GM23338 (cell line): ENCODE results near the gene ST6GALNAC4. TPM values are rescaled to one million over a fixed set of nuclear protein-coding genes. Genes with fewer than 3 reads are reported as not detected.
A peak's percentile ranks its signal among the peaks of the same experiment; 100 is the strongest.

ENCODE experiments used
- ATAC-seq: fragments of 200-7000 bp; cut with Tn5 transposase; 3 replicates; pipeline ENCODE4 v1.9.1; 2020
- DNase-seq: peaks from one replicate; pipeline ENCODE4 v3.0.0-alpha.2; 2015; ENCODE audit warnings: low spot score
- H2AFZ ChIP-seq: fragments of 200-600 bp; sonication (generic); 2 replicates; pipeline ENCODE4 v1.8.0; 2016; ENCODE audit warnings: antibody characterized with exemption, mild to moderate bottlenecking, moderate library complexity
- H3F3A ChIP-seq: fragments of 200-600 bp; sonication (generic); replicated peaks from 2 replicates; pipeline ENCODE4 v1.8.0; 2017; ENCODE audit warnings: antibody characterized with exemption, mixed run types, low read depth
- H3K27ac ChIP-seq: fragments of 200-600 bp; sonication (generic); 2 replicates; pipeline ENCODE4 v1.6.1; 2016; ENCODE audit warnings: low read depth
- H3K27me3 ChIP-seq: fragments of 200-600 bp; sonication (generic); 2 replicates; pipeline ENCODE4 v1.8.0; 2016; ENCODE audit warnings: mild to moderate bottlenecking, mixed run types, moderate library complexity; ENCODE audit not compliant: insufficient read depth
- H3K36me3 ChIP-seq: fragments of 200-600 bp; sonication (generic); 2 replicates; pipeline ENCODE4 v1.8.0; 2016; ENCODE audit warnings: mild to moderate bottlenecking; ENCODE audit not compliant: insufficient read depth
- H3K4me1 ChIP-seq: fragments of 200-600 bp; sonication (generic); 2 replicates; pipeline ENCODE4 v1.8.0; 2016; ENCODE audit warnings: mild to moderate bottlenecking, moderate library complexity; ENCODE audit not compliant: insufficient read depth
- H3K4me2 ChIP-seq: fragments of 200-600 bp; sonication (generic); 2 replicates; pipeline ENCODE4 v1.7.1; 2017; ENCODE audit warnings: mixed run types
- H3K4me3 ChIP-seq: fragments of 200-600 bp; sonication (generic); 2 replicates; pipeline ENCODE4 v1.6.1; 2016; ENCODE audit warnings: mixed run types
- H3K79me2 ChIP-seq: fragments of 200-600 bp; sonication (generic); replicated peaks from 2 replicates; pipeline ENCODE4 v1.8.0; 2017; ENCODE audit warnings: mild to moderate bottlenecking; ENCODE audit not compliant: insufficient read depth
- H3K9me2 ChIP-seq: fragments of 200-600 bp; sonication (generic); 2 replicates; pipeline ENCODE4 v1.8.0; 2017; ENCODE audit not compliant: insufficient read depth
- H4K20me1 ChIP-seq: fragments of 200-600 bp; sonication (generic); replicated peaks from 2 replicates; pipeline ENCODE4 v1.8.0; 2017; ENCODE audit warnings: mild to moderate bottlenecking; ENCODE audit not compliant: insufficient read depth
- H3K27ac Mint-ChIP-seq: 2 replicates; pipeline ENCODE4 v1.8.0; 2020; ENCODE audit warnings: inconsistent platforms, mild to moderate bottlenecking, moderate library complexity, mixed read lengths
- H3K27me3 Mint-ChIP-seq: 3 replicates; pipeline ENCODE4 v1.8.0; 2022; ENCODE audit warnings: low read depth, mild to moderate bottlenecking, moderate library complexity, mixed read lengths, inconsistent platforms; ENCODE audit not compliant: insufficient read depth, poor library complexity
- H3K36me3 Mint-ChIP-seq: 3 replicates; pipeline ENCODE4 v1.8.0; 2021; ENCODE audit warnings: low read depth, mild to moderate bottlenecking, inconsistent platforms, moderate library complexity, mixed read lengths
- H3K4me1 Mint-ChIP-seq: 3 replicates; pipeline ENCODE4 v1.8.0; 2020; ENCODE audit warnings: mild to moderate bottlenecking, inconsistent platforms, mixed read lengths
- H3K4me3 Mint-ChIP-seq: 3 replicates; pipeline ENCODE4 v1.8.0; 2021; ENCODE audit warnings: moderate library complexity, mild to moderate bottlenecking, inconsistent platforms, mixed read lengths
- H3K9me3 Mint-ChIP-seq: 3 replicates; pipeline ENCODE4 v1.8.0; 2020; ENCODE audit warnings: moderate library complexity, mild to moderate bottlenecking, inconsistent platforms, mixed read lengths
- CREB1 ChIP-seq: fragments of 250-450 bp; sonication (Bioruptor Pico); IDR thresholded peaks from 2 replicates; pipeline ENCODE4 v1.5.0; 2020; ENCODE audit warnings: low read depth, mild to moderate bottlenecking, moderate library complexity
- CTCF ChIP-seq, 2 experiments: fragments of 200-600 bp in 1 of 2; sonication (generic) in 1 of 2; conservative IDR thresholded peaks; 2 replicates each; pipeline versions ENCODE4 v1.5.1 to v1.6.1; 2016 to 2017; ENCODE audit warnings: antibody characterized with exemption in 2 of 2, low read depth in 2 of 2, mild to moderate bottlenecking in 2 of 2, moderate library complexity in 1 of 2
- ETS1 ChIP-seq: IDR thresholded peaks from 2 replicates; pipeline ENCODE4 v1.6.1; 2016; ENCODE audit warnings: antibody characterized with exemption
- EZH2 ChIP-seq: fragments of 200-600 bp; sonication (generic); IDR thresholded peaks from one replicate; pipeline ENCODE4 v1.8.0; 2017; ENCODE audit warnings: antibody characterized with exemption, mild to moderate bottlenecking, low read depth; ENCODE audit not compliant: unreplicated experiment
- JUNB ChIP-seq: IDR thresholded peaks from one replicate; pipeline ENCODE4 v1.6.1; 2016; ENCODE audit warnings: antibody characterized with exemption; ENCODE audit not compliant: unreplicated experiment
- NANOG ChIP-seq: IDR thresholded peaks from 2 replicates; pipeline ENCODE4 v1.6.1; 2016; ENCODE audit warnings: antibody characterized with exemption, borderline replicate concordance
- POLR2AphosphoS5 ChIP-seq: IDR thresholded peaks from 2 replicates; pipeline ENCODE4 v1.6.1; 2016; ENCODE audit warnings: antibody characterized with exemption, low read depth
- REST ChIP-seq: IDR thresholded peaks from one replicate; pipeline ENCODE4 v1.6.1; 2018; ENCODE audit warnings: antibody characterized with exemption; ENCODE audit not compliant: unreplicated experiment
- STAT1 ChIP-seq: IDR thresholded peaks from one replicate; pipeline ENCODE4 v1.6.1; 2016; ENCODE audit warnings: antibody characterized with exemption; ENCODE audit not compliant: unreplicated experiment
- ZNF331 ChIP-seq: fragments of 250-450 bp; sonication (Bioruptor Pico); IDR thresholded peaks from 2 replicates; pipeline ENCODE4 v1.5.0; 2020; ENCODE audit warnings: low read depth, mild to moderate bottlenecking, moderate library complexity
- polyA plus RNA-seq: library from polyadenylated mRNA; unstranded; fragments of >200 nt; fragmentation: Nextera tagmentation; extraction: Ambion mirVana; gene quantifications from 2 replicates; pipeline ENCODE4 v1.2.1, GENCODE V29; 2016
- total RNA-seq: library from RNA; depleted of rRNA; stranded (reverse); fragments of >200 nt; shearing (Covaris generic); gene quantifications from 2 replicates; pipeline ENCODE4 v1.2.3, GENCODE V29; 2014

Gene ST6GALNAC4
- total and polyA plus RNA-seq, 2 experiments from 2014 or later: 8.1 to 35.3 TPM

GRCh38 chr9:127941062-127941960 is 24.5 kb upstream of the ST6GALNAC4 start:
- H3K36me3 Mint-ChIP-seq: peaks cover 29% of the 10 kb centered on the region
- peaks cover 39% of the 10 kb centered on the region for H3K27me3 Mint-ChIP-seq
- no peaks in the 10 kb centered on the region; the same call in 1 of the 3 replicates for H3K9me3 Mint-ChIP-seq
- Histone ChIP-seq H3K9me2 (no peaks in the 10 kb centered on the region), H3K4me2 (peak overlapping the region; percentile 20; the same call in 1 of the 2 replicates), H2AFZ (no peak overlapping the region), H3K4me3 (no peak overlapping the region), H4K20me1 (no peaks in the 10 kb centered on the region; the same call in 1 of the 2 replicates), H3K4me1 (peaks cover 32% of the 10 kb centered on the region), H3K79me2 (peaks cover 7% of the 10 kb centered on the region), H3K27me3 (no peaks in the 10 kb centered on the region), H3F3A (peaks cover 24% of the 10 kb centered on the region), H3K36me3 (no peaks in the 10 kb centered on the region), H3K27ac (0 out of 2 replicates have a peak overlapping the region, but pooled peaks have one; percentile 32)
- H3K27ac Mint-ChIP-seq: peak overlapping the region; percentile 81; the same call in 1 of the 2 replicates
- TF ChIP-seq STAT1 (no peak), NANOG (no peak), ETS1 (no peak)
- H3K4me1 Mint-ChIP-seq: peaks cover 49% of the 10 kb centered on the region
- no peak for DNase-seq
- ATAC-seq: no peak
- H3K4me3 Mint-ChIP-seq: peak overlapping the region; percentile 52; the same call in 1 of the 3 replicates

- Histone ChIP-seq H3K4me2 (no peak overlapping the region), H3K36me3 (no peaks in the 10 kb centered on the region), H2AFZ (no peak overlapping the region), H3K27me3 (no peaks in the 10 kb centered on the region), H3K27ac (0 out of 2 replicates have a peak overlapping the region, but pooled peaks have one; percentile 19), H3F3A (peaks cover 24% of the 10 kb centered on the region), H3K79me2 (peaks cover 7% of the 10 kb centered on the region), H4K20me1 (no peaks in the 10 kb centered on the region; the same call in 1 of the 2 replicates), H3K4me3 (no peak overlapping the region), H3K4me1 (peaks cover 32% of the 10 kb centered on the region), H3K9me2 (no peaks in the 10 kb centered on the region)
- Mint-ChIP-seq H3K4me1 (peaks cover 56% of the 10 kb centered on the region), H3K9me3 (no peaks in the 10 kb centered on the region; the same call in 1 of the 3 replicates), H3K36me3 (peaks cover 36% of the 10 kb centered on the region), H3K27me3 (peaks cover 36% of the 10 kb centered on the region), H3K4me3 (no peak overlapping the region; the same call in 2 of the 3 replicates), H3K27ac (peak overlapping the region; percentile 13; the same call in 1 of the 2 replicates)
- DNase-seq (no peak), ATAC-seq (no peak)
- TF ChIP-seq JUNB (no peak), REST (no peak), ETS1 (no peak), STAT1 (no peak), CTCF (conservative IDR thresholded peaks at IDR 0.05; ENCODE audit: low read depth in 2 of 2) (no peak), POLR2AphosphoS5 (no peak), NANOG (no peak), EZH2 (no peak), ZNF331 (no peak), CREB1 (CRISPR knock-in tag) (no peak)
Measured at GRCh38 chr9:127940593-127940992, 23.8 kb upstream of the ST6GALNAC4 start.
